Measurements from ENCODE around the gene RAB38. TPM values are rescaled to one million over a fixed set of nuclear protein-coding genes. Genes with fewer than 3 reads are reported as not detected.
A peak's percentile ranks its signal among the peaks of the same experiment; 100 is the strongest.

Gene RAB38
- total RNA-seq, 1 donor from 2014 or later = not detected

DNA sequence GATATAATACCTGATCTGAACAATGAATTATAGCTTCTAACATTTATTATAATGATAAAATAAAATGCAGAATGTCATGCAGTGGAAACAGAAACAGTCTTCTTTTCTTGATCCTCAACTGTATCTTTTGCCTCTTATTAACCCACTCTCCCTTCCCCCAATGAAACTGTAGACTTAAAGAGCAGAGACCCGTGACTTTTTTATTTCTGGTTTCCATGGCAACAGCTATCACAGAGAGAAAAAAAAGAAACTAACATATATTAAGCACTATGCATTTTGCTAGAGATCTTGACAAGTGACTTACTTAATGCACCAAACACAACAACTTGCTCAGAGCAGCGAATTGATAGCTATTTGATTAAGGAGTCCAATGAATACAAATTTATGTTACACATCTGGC is 69.3 kb downstream of the RAB38 start:
- DNase-seq (ENCODE audit: low spot score in 2 of 2) = no peak
- Histone ChIP-seq H3K4me1 (no peaks in the 10 kb centered on the region), H3K4me3 (no peak overlapping the region), H3K27ac (no peak overlapping the region), H3K9me3 (peaks cover 0 to 3% of the 10 kb centered on the region in 2 donors), H3K27me3 (no peaks in the 10 kb centered on the region), H3K36me3 (no peaks in the 10 kb centered on the region)
- intact Hi-C loops (cut with DNase I) = no loop called here
- TF ChIP-seq, protein P1, sequence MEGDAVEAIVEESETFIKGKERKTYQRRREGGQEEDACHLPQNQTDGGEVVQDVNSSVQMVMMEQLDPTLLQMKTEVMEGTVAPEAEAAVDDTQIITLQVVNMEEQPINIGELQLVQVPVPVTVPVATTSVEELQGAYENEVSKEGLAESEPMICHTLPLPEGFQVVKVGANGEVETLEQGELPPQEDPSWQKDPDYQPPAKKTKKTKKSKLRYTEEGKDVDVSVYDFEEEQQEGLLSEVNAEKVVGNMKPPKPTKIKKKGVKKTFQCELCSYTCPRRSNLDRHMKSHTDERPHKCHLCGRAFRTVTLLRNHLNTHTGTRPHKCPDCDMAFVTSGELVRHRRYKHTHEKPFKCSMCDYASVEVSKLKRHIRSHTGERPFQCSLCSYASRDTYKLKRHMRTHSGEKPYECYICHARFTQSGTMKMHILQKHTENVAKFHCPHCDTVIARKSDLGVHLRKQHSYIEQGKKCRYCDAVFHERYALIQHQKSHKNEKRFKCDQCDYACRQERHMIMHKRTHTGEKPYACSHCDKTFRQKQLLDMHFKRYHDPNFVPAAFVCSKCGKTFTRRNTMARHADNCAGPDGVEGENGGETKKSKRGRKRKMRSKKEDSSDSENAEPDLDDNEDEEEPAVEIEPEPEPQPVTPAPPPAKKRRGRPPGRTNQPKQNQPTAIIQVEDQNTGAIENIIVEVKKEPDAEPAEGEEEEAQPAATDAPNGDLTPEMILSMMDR (IDR thresholded peaks at IDR 0.05) = no peak

DNA sequence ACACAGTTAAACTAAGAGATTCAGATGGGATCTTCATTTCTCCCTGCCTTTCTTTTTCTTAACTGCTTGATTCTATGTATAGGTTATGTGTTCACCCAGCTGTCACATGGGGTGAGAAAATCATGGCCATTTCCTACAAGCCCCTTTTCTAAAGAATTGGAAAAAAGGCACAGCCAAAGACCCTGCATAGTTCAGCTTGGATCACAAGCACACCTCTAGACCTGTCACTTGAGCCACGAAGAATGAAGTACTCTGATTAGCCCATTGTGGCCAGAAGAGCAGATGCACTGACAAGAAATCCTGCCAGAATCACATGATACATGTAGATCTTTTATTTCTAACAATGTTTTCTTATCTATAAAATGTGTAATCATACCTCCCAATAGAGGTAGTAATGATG is 69.7 kb downstream of the RAB38 start:
- TF ChIP-seq, protein P1 (IDR thresholded peaks at IDR 0.05) = no peak
- no peak overlapping the region for H3K27ac ChIP-seq
- H3K9me3 ChIP-seq = peaks cover 0 to 3% of the 10 kb centered on the region in 2 donors
- DNase-seq (ENCODE audit: low spot score in 2 of 2) = no peak
- intact Hi-C loops (cut with DNase I) = no loop called here
- no peaks in the 10 kb centered on the region for H3K36me3 ChIP-seq
- H3K27me3 ChIP-seq = no peaks in the 10 kb centered on the region
- H3K4me3 ChIP-seq = no peak overlapping the region
- H3K4me1 ChIP-seq = no peaks in the 10 kb centered on the region

GRCh38 chr11:88104408-88104807 is 70.8 kb downstream of the RAB38 start:
- peaks cover 0 to 3% of the 10 kb centered on the region in 2 donors for H3K9me3 ChIP-seq
- no peak for DNase-seq (ENCODE audit: low spot score in 2 of 2)
- no peak overlapping the region for H3K27ac ChIP-seq
- intact Hi-C loops (cut with DNase I) = no loop called here
- no peak overlapping the region for H3K4me3 ChIP-seq
- H3K36me3 ChIP-seq = no peaks in the 10 kb centered on the region
- no peaks in the 10 kb centered on the region for H3K4me1 ChIP-seq
- TF ChIP-seq, protein P1 (IDR thresholded peaks at IDR 0.05) = no peak
- H3K27me3 ChIP-seq = no peaks in the 10 kb centered on the region

GRCh38 chr11:88103337-88104206 is 71.7 kb downstream of the RAB38 start:
- H3K27me3 ChIP-seq = no peaks in the 10 kb centered on the region
- intact Hi-C loops (cut with DNase I) = no loop called here
- no peaks in the 10 kb centered on the region for H3K36me3 ChIP-seq
- DNase-seq (ENCODE audit: low spot score in 2 of 2) = no peak
- no peak overlapping the region for H3K27ac ChIP-seq
- no peak overlapping the region for H3K4me3 ChIP-seq
- H3K4me1 ChIP-seq = no peaks in the 10 kb centered on the region
- H3K9me3 ChIP-seq = no peaks in the 10 kb centered on the region
- TF ChIP-seq, protein P1 (IDR thresholded peaks at IDR 0.05) = peak in 2 of 3 experiments; percentile 7 to 19

- Histone ChIP-seq H3K27ac (no peak overlapping the region), H3K27me3 (no peaks in the 10 kb centered on the region), H3K4me1 (no peaks in the 10 kb centered on the region), H3K9me3 (no peaks in the 10 kb centered on the region), H3K4me3 (no peak overlapping the region), H3K36me3 (no peaks in the 10 kb centered on the region)
- intact Hi-C loops (cut with DNase I) = no loop called here
- no peak for DNase-seq (ENCODE audit: low spot score in 2 of 2)
- TF ChIP-seq, protein P1 (IDR thresholded peaks at IDR 0.05) = no peak
Measured at GRCh38 chr11:88102598-88102934, 72.7 kb downstream of the RAB38 start.

Data from ascending aorta (tissue), 2 donors.